ENCODE measurements around the gene SYT17.
"Not testable (repeated sequence)": the region's sequence is repeated elsewhere in the genome, so short reads cannot be mapped to it uniquely, and the experiment has no call there.

The SYT17 gene

GRCh38 chr16:19184823-19185509 lies 16.9 kb downstream of the SYT17 start:
- Mint-ChIP-seq H3K27ac (no peak overlapping the region), H3K36me3 (ENCODE audit: low read depth) (no peaks in the 10 kb centered on the region), H3K4me3 (no peak overlapping the region), H3K4me1 (no peaks in the 10 kb centered on the region), H3K27me3 (ENCODE audit: low read depth) (no peaks in the 10 kb centered on the region), H3K9me3 (no peaks in the 10 kb centered on the region)
- TF ChIP-seq, protein P1, sequence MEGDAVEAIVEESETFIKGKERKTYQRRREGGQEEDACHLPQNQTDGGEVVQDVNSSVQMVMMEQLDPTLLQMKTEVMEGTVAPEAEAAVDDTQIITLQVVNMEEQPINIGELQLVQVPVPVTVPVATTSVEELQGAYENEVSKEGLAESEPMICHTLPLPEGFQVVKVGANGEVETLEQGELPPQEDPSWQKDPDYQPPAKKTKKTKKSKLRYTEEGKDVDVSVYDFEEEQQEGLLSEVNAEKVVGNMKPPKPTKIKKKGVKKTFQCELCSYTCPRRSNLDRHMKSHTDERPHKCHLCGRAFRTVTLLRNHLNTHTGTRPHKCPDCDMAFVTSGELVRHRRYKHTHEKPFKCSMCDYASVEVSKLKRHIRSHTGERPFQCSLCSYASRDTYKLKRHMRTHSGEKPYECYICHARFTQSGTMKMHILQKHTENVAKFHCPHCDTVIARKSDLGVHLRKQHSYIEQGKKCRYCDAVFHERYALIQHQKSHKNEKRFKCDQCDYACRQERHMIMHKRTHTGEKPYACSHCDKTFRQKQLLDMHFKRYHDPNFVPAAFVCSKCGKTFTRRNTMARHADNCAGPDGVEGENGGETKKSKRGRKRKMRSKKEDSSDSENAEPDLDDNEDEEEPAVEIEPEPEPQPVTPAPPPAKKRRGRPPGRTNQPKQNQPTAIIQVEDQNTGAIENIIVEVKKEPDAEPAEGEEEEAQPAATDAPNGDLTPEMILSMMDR (IDR thresholded peaks at IDR 0.05; ENCODE audit: unreplicated experiment in 3 of 3) = no peak

DNA sequence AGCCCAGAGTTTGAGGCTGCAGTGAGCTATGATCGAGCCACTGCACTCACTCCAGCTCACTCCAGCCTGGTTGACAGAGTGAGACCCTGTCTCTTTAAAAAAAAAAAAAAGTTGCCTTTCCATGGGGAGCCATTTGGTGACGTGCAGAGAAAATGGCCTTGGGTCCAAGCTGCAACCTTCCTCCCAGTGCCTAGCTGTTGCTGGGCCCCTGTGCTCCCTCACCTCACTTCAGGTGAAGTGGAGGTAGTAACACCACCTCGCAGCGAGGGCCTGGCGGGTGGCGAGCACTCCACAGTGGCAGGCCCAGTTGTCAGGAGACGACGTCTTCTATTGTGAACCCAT lies 17.4 kb downstream of the SYT17 start:
- Mint-ChIP-seq H3K36me3 (ENCODE audit: low read depth) (no peaks in the 10 kb centered on the region), H3K4me3 (no peak overlapping the region), H3K9me3 (no peaks in the 10 kb centered on the region), H3K27ac (no peak overlapping the region), H3K4me1 (no peaks in the 10 kb centered on the region), H3K27me3 (ENCODE audit: low read depth) (no peaks in the 10 kb centered on the region)
- TF ChIP-seq, protein P1 (IDR thresholded peaks at IDR 0.05; ENCODE audit: unreplicated experiment in 3 of 3) = no peak

GRCh38 chr16:19186408-19186807 lies 18.4 kb downstream of the SYT17 start:
- H3K4me3 Mint-ChIP-seq = no peak overlapping the region
- peaks cover 1% of the 10 kb centered on the region for H3K9me3 Mint-ChIP-seq
- TF ChIP-seq, protein P1 (IDR thresholded peaks at IDR 0.05; ENCODE audit: unreplicated experiment in 3 of 3) = no peak
- no peaks in the 10 kb centered on the region for H3K36me3 Mint-ChIP-seq (ENCODE audit: low read depth)
- no peak overlapping the region for H3K27ac Mint-ChIP-seq
- H3K4me1 Mint-ChIP-seq = no peaks in the 10 kb centered on the region
- H3K27me3 Mint-ChIP-seq (ENCODE audit: low read depth) = no peaks in the 10 kb centered on the region

DNA sequence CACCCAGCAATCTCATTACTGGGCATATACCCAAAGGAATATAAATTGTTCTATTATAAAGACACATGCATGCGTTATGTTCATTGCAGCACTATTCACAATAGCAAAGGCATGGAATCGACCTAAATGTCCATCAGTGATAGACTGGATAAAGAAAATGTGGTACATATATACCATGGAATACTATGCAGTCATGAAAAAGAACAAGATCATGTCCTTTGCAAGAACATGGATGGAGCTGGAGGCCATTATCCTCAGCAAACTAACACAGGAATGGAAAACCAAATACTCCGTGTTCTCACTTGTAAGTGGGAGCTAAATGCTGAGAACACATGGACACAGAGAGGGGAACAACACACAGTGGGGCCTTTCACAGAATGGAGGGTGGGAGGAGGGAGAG lies 19.9 kb downstream of the SYT17 start:
- not testable (repeated sequence) for H3K4me1 Mint-ChIP-seq; H3K27ac Mint-ChIP-seq; H3K4me3 Mint-ChIP-seq; H3K27me3 Mint-ChIP-seq (ENCODE audit: low read depth); H3K9me3 Mint-ChIP-seq; H3K36me3 Mint-ChIP-seq (ENCODE audit: low read depth)

GRCh38 chr16:19188406-19188805 lies 20.4 kb downstream of the SYT17 start:
- TF ChIP-seq, protein P1 (IDR thresholded peaks at IDR 0.05; ENCODE audit: unreplicated experiment in 3 of 3) = no peak
- H3K4me1 Mint-ChIP-seq = no peaks in the 10 kb centered on the region
- H3K27me3 Mint-ChIP-seq (ENCODE audit: low read depth) = peaks cover 5% of the 10 kb centered on the region
- no peak overlapping the region for H3K4me3 Mint-ChIP-seq
- peaks cover 3% of the 10 kb centered on the region for H3K9me3 Mint-ChIP-seq
- H3K36me3 Mint-ChIP-seq (ENCODE audit: low read depth) = no peaks in the 10 kb centered on the region
- no peak overlapping the region for H3K27ac Mint-ChIP-seq

DNA sequence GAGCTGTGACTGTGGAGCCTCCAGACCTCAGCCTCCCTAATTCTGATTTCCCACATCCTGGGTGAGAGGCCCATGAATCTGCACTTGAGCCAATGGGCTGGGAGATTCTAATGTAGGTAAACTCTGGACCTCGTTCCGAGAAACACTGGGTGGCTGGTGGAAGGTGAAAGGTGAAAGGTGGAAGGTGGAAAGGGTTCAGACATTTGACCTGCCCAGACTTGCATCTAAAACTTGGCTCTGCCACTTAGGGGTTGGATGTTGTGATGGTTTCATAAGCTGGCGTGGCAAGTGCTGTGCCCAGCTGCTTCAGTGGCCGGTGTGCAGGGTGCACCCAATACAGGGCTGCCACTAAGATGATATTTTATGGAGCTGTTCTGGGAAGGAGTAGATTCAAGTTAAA lies 24.8 kb downstream of the SYT17 start:
- peaks cover 3% of the 10 kb centered on the region for H3K9me3 Mint-ChIP-seq
- no peak overlapping the region for H3K4me3 Mint-ChIP-seq
- no peaks in the 10 kb centered on the region for H3K36me3 Mint-ChIP-seq (ENCODE audit: low read depth)
- no peak overlapping the region for H3K27ac Mint-ChIP-seq
- TF ChIP-seq, protein P1 (IDR thresholded peaks at IDR 0.05; ENCODE audit: unreplicated experiment in 3 of 3) = no peak
- H3K27me3 Mint-ChIP-seq (ENCODE audit: low read depth) = peaks cover 5% of the 10 kb centered on the region
- no peaks in the 10 kb centered on the region for H3K4me1 Mint-ChIP-seq
